B cell (primary cell): ENCODE measurements around the gene PTPRO. TPM values are rescaled to one million over a fixed set of nuclear protein-coding genes. Genes with fewer than 3 reads are reported as not detected.
A peak's percentile ranks its signal among the peaks of the same experiment; 100 is the strongest.

Experiments used
- ATAC-seq: fragments of 200-7000 bp; cut with Tn5 transposase; one replicate; pipeline ENCODE4 v1.10.0; 2021; ENCODE audit warnings: low read depth, mild to moderate bottlenecking, moderate number of reproducible peaks, moderate library complexity
- CTCF ChIA-PET: fragments of 350-600 bp; sonication (Branson Sonifier 250); formaldehyde crosslinking; loops from one replicate; lab custom pipeline; 2021; ENCODE audit warnings: antibody characterized with exemption, inconsistent platforms; lab: Charles Lee
- POLR2A ChIA-PET: fragments of 350-600 bp; sonication (Branson Sonifier 250); formaldehyde crosslinking; loops from one replicate; lab custom pipeline; 2021; ENCODE audit warnings: antibody characterized with exemption; lab: Charles Lee
- DNase-seq: peaks from one replicate; pipeline ENCODE4 v3.0.0; 2013
- H2AFZ ChIP-seq: 2 replicates; pipeline ENCODE4 v1.6.1; 2012; ENCODE audit warnings: mild to moderate bottlenecking, low read depth, low read length; ENCODE audit not compliant: insufficient read depth, poor library complexity, severe bottlenecking
- H3K27ac ChIP-seq, 2 donors: 1 replicate in 1 of 2; 2 replicates in 1 of 2; pipeline ENCODE4 v1.5.1; 2012 to 2013; ENCODE audit warnings: low read length in 2 of 2, mild to moderate bottlenecking in 2 of 2, moderate library complexity in 1 of 2
- H3K27me3 ChIP-seq, 4 experiments: fragments of 200-600 bp in 1 of 4; sonication (generic) in 1 of 4; replicated peaks in 1 of 4; 1 replicate in 2 of 4; 2 replicates in 2 of 4; pipeline versions ENCODE4 v1.6.1 to v1.7.0; 2013 to 2016; ENCODE audit warnings: low read length in 3 of 4, mild to moderate bottlenecking in 2 of 4, mixed read lengths in 1 of 4, moderate library complexity in 1 of 4; ENCODE audit not compliant: insufficient read depth in 4 of 4, control insufficient read depth in 3 of 4; ENCODE audit errors: control extremely low read depth in 1 of 4
- H3K36me3 ChIP-seq, 2 experiments: replicated peaks in 1 of 2; 1 replicate in 1 of 2; 2 replicates in 1 of 2; pipeline versions ENCODE4 v1.6.1 to v1.7.1; 2013; ENCODE audit warnings: low read length in 1 of 2; ENCODE audit not compliant: insufficient read depth in 2 of 2, control insufficient read depth in 1 of 2; ENCODE audit errors: control extremely low read depth in 1 of 2, extremely low read depth in 1 of 2
- H3K4me1 ChIP-seq, 2 donors: fragments of 200-600 bp in 1 of 2; sonication (generic) in 1 of 2; 1 replicate in 1 of 2; 2 replicates in 1 of 2; pipeline versions ENCODE4 v1.5.1 to v1.6.1; 2013 to 2017; ENCODE audit warnings: low read length in 2 of 2; ENCODE audit not compliant: control insufficient read depth in 2 of 2, insufficient read depth in 2 of 2
- H3K4me2 ChIP-seq: replicated peaks from 2 replicates; pipeline ENCODE3; 2012; ENCODE audit warnings: mild to moderate bottlenecking, low read depth, low read length; ENCODE audit not compliant: poor library complexity, severe bottlenecking
- H3K4me3 ChIP-seq, 5 experiments: fragments of 200-600 bp in 1 of 5; sonication (generic) in 1 of 5; 1 replicate in 3 of 5; 2 replicates in 2 of 5; pipeline versions ENCODE4 v1.5.1 to v1.7.0; 2011 to 2016; ENCODE audit warnings: low read length in 4 of 5, mild to moderate bottlenecking in 4 of 5, low read depth in 2 of 5, control low read depth in 1 of 5, moderate library complexity in 1 of 5; ENCODE audit not compliant: insufficient read depth in 1 of 5; ENCODE audit errors: control extremely low read depth in 1 of 5, extremely low read depth in 1 of 5
- H3K79me2 ChIP-seq: fragments of 200-600 bp; sonication (generic); one replicate; pipeline ENCODE4 v1.6.0; 2016; ENCODE audit warnings: low read length; ENCODE audit not compliant: control insufficient read depth, insufficient read depth
- H3K9ac ChIP-seq: fragments of 200-600 bp; sonication (generic); 2 replicates; pipeline ENCODE4 v1.6.1; 2017; ENCODE audit warnings: mild to moderate bottlenecking, low read length, moderate library complexity
- H3K9me3 ChIP-seq, 3 donors: one replicate each; pipeline versions ENCODE4 v1.6.1 to v1.7.1; 2013; ENCODE audit warnings: low read length in 2 of 3; ENCODE audit not compliant: control insufficient read depth in 2 of 3, insufficient read depth in 1 of 3; ENCODE audit errors: control extremely low read depth in 1 of 3
- H4K20me1 ChIP-seq: 2 replicates; pipeline ENCODE4 v1.6.0; 2012; ENCODE audit warnings: mild to moderate bottlenecking, low read length; ENCODE audit not compliant: insufficient read depth, control insufficient read depth, poor library complexity, severe bottlenecking
- H3K27ac Mint-ChIP-seq: one replicate; pipeline ENCODE4 v1.8.0; 2021; ENCODE audit warnings: mixed read lengths
- H3K27me3 Mint-ChIP-seq: one replicate; pipeline ENCODE4 v1.8.0; 2021; ENCODE audit warnings: mixed read lengths
- H3K4me1 Mint-ChIP-seq: one replicate; pipeline ENCODE4 v1.8.0; 2021; ENCODE audit warnings: mixed read lengths
- H3K4me3 Mint-ChIP-seq: one replicate; pipeline ENCODE4 v1.8.0; 2021; ENCODE audit warnings: mixed read lengths
- H3K9me3 Mint-ChIP-seq: one replicate; pipeline ENCODE4 v1.8.0; 2022; ENCODE audit warnings: mixed read lengths; ENCODE audit not compliant: insufficient read depth
- EZH2 ChIP-seq: IDR thresholded peaks from 2 replicates; pipeline ENCODE4 v1.6.1; 2012; ENCODE audit warnings: borderline replicate concordance, low read depth, mild to moderate bottlenecking, moderate library complexity, low read length; ENCODE audit not compliant: insufficient read depth, poor library complexity, severe bottlenecking
- WGBS: methylation state at CpG from one replicate; pipeline ENCODE4 v1.1.5; 2013; ENCODE audit warnings: missing lambda C conversion rate; ENCODE audit not compliant: insufficient coverage; 5-methylcytosine and 5-hydroxymethylcytosine counted together
- intact Hi-C: fragments of 100-400 bp; cut with micrococcal nuclease; formaldehyde crosslinking; loops from one replicate; pipeline ENCODE4 v1.10.0; 2022
- polyA plus RNA-seq: library from polyadenylated mRNA; depleted of rRNA; stranded (reverse); fragments of >200 nt; gene quantifications from 2 replicates; pipeline ENCODE4 v1.2.3, GENCODE V29; 2012
- total RNA-seq, 2 donors: library from RNA; stranded (reverse); fragments of 120-200 nt in 1 of 2; gene quantifications; 1 replicate in 1 of 2; 2 replicates in 1 of 2; pipeline versions ENCODE4 v1.2.3 to v1.2.4, GENCODE V29; 2013 to 2022
- TF ChIP-seq, protein P1 (sequence below): fragments of 200-600 bp; IDR thresholded peaks from one replicate; pipeline ENCODE4 v1.8.0; 2022; ENCODE audit warnings: antibody characterized with exemption, mild to moderate bottlenecking

Gene PTPRO
- total and polyA plus RNA-seq, 2 donors (not counting 1 experiment from before 2014, with no cell fraction given) = 23.1 to 23.6 TPM

DNA sequence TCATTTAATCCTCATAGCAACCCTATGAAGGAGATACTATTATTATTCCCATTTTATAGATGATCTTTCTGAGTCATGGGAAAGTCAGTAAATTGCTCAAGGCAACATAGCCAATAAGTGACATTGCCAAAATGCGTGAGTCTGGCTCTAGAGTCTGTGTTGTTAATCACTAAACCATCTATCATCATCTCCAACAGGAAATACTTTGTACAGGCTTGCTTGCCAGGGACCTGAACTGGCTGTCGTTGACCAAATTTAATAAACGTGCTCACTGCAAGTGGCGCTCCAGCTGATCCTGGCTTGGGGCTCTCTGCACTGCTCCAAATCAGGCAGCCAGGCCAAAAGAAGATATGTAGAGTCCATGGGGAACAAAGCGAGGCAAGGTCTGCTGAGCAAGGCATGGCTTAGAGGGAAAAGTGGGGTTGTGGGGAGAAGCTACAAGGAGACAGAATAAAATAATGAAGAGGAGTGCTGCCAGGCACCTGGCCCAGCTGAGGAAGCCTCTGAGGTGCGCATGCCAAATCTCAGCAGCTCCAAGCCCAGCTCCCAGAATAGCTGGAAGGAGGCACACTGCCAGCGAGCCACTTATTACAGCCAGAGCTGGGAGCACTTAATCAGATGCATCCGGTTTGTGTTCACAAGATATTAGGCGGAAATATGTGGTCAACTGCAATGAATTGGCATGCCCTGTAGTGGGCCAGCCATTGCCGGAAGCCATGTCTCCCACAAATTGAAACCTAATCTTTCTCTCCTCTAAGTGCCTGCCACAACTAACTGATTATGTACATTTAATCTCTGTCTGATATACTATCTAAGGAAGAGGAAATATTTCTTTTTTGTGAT, 43.3 kb upstream of the PTPRO start:
- Histone ChIP-seq H3K36me3 (no peaks in the 10 kb centered on the region), H3K4me2 (no peak overlapping the region), H4K20me1 (no peaks in the 10 kb centered on the region), H3K27me3 (peaks cover 0 to 4% (median 0%) of the 10 kb centered on the region in 4 experiments), H3K27ac (no peak overlapping the region), H3K9ac (no peak overlapping the region), H3K4me1 (no peaks in the 10 kb centered on the region), H3K4me3 (no peak overlapping the region), H3K79me2 (no peaks in the 10 kb centered on the region), H3K9me3 (peaks cover 0 to 3% (median 0%) of the 10 kb centered on the region in 3 donors), H2AFZ (peak overlapping the region; percentile 8)
- peaks cover 15% of the 10 kb centered on the region for H3K27me3 Mint-ChIP-seq
- no peak for TF ChIP-seq EZH2
- TF ChIP-seq, protein P1, sequence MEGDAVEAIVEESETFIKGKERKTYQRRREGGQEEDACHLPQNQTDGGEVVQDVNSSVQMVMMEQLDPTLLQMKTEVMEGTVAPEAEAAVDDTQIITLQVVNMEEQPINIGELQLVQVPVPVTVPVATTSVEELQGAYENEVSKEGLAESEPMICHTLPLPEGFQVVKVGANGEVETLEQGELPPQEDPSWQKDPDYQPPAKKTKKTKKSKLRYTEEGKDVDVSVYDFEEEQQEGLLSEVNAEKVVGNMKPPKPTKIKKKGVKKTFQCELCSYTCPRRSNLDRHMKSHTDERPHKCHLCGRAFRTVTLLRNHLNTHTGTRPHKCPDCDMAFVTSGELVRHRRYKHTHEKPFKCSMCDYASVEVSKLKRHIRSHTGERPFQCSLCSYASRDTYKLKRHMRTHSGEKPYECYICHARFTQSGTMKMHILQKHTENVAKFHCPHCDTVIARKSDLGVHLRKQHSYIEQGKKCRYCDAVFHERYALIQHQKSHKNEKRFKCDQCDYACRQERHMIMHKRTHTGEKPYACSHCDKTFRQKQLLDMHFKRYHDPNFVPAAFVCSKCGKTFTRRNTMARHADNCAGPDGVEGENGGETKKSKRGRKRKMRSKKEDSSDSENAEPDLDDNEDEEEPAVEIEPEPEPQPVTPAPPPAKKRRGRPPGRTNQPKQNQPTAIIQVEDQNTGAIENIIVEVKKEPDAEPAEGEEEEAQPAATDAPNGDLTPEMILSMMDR = no peak
- no peaks in the 10 kb centered on the region for H3K9me3 Mint-ChIP-seq
- ATAC-seq (no peak), DNase-seq (no peak)
- H3K27ac Mint-ChIP-seq = no peak overlapping the region
- H3K4me3 Mint-ChIP-seq = no peak overlapping the region
- intact Hi-C loops = no loop called here
- POLR2A ChIA-PET = no interaction called here
- CTCF ChIA-PET = interaction anchor here (1.2 kb wide), 1 partner anchor 10 kb away, joined by 4 read pairs; no protein-coding TSS in a partner anchor
- peaks cover 4% of the 10 kb centered on the region for H3K4me1 Mint-ChIP-seq
- WGBS = 41% methylated on average over 8 of the region's 10 CpGs

DNA sequence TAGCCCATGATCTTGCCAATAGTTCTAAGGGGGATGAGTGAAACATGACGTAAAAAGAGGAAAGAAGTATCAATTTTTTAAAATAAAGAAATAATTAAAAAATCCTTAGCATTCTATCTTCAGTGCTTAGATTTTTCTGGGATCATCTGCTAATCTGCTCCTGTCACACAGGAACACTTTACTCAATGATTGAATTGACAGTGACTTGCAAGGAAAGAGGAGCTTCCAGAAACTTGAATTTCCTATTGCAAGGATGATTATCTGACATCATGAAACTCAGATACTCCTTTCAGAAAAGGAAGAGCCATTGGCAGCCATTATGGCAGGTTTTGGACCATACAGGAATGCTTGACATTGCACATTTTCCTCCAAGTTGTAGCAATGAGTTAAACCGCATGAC, 41.4 kb upstream of the PTPRO start:
- no peak overlapping the region for H3K9ac ChIP-seq
- H3K4me3 ChIP-seq = no peak overlapping the region
- H3K27ac ChIP-seq = no peak overlapping the region
- ATAC-seq = no peak
- H3K79me2 ChIP-seq = no peaks in the 10 kb centered on the region
- peaks cover 0 to under 1% (median 0%) of the 10 kb centered on the region in 4 experiments for H3K27me3 ChIP-seq
- H3K4me2 ChIP-seq = no peak overlapping the region
- no peak for TF ChIP-seq EZH2
- TF ChIP-seq, protein P1 = no peak
- Mint-ChIP-seq H3K9me3 (no peaks in the 10 kb centered on the region), H3K4me1 (peaks cover 4% of the 10 kb centered on the region), H3K4me3 (no peak overlapping the region), H3K27ac (no peak overlapping the region), H3K27me3 (peaks cover 18% of the 10 kb centered on the region)
- ChIA-PET CTCF (interaction anchor here (1.8 kb wide), 1 partner anchor 12 kb away, joined by 4 read pairs; no protein-coding TSS in a partner anchor), POLR2A (no interaction called here)
- H3K9me3 ChIP-seq = peaks cover 0 to 3% (median 3%) of the 10 kb centered on the region in 3 donors
- H4K20me1 ChIP-seq = no peaks in the 10 kb centered on the region
- H3K36me3 ChIP-seq = no peaks in the 10 kb centered on the region
- 83% methylated on average over 1 of the region's 2 CpGs for WGBS
- intact Hi-C loops = no loop called here
- no peak for DNase-seq
- H3K4me1 ChIP-seq = no peaks in the 10 kb centered on the region
- no peak overlapping the region for H2AFZ ChIP-seq
